Measurements from ENCODE around the gene FSTL4.

FSTL4 gene

GRCh38 chr5:133511653-133512235, 100.6 kb downstream of the FSTL4 start:
- DNase-seq = no peak

GRCh38 chr5:133510634-133511262, 101.6 kb downstream of the FSTL4 start:
- no peak for DNase-seq

DNA sequence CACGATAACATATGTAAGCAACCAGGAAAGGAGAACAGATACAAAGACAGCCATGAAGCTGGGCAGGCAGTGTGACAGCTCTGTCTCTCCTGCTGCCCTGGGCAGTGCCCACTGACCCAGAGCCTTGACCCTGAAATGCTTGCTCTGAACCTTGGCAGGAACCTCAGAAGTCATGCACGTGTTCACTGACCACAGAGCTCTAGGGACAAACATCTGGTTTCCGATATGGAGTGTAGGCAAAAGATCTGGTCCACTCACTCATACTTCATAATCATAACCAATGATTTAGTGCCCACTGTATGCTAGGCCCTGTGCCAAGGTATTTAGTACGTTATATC, 102.6 kb downstream of the FSTL4 start:
- DNase-seq = no peak

- DNase-seq = no peak
These were observed 103.2 kb downstream of the FSTL4 start for GRCh38 chr5:133508845-133509741.

DNA sequence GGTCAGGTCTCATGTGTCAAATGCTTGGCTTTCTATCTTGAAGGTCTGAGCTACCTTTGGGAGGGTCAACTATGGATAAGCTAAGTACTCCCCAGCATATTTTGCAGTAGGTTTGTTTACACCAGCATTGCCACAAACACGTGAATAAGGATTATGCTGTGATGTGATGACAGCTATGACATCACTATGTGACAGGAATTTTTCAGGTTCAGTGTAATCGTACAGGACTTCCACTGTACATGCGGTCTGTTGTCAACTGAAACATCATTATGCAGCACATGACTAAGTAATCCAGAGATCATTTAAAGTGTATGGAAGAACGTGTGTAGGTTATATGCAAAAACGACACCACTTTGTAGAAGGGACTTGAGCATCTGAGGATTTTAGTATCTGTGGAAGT, 104.0 kb downstream of the FSTL4 start:
- no peak for DNase-seq

- DNase-seq = no peak
These were observed 106.2 kb downstream of the FSTL4 start for GRCh38 chr5:133506181-133506580.

GRCh38 chr5:133503511-133503910, 108.8 kb downstream of the FSTL4 start:
- DNase-seq = no peak

GRCh38 chr5:133499895-133500294, 112.4 kb downstream of the FSTL4 start:
- DNase-seq = no peak

- no peak for DNase-seq
These were observed 114.6 kb downstream of the FSTL4 start for GRCh38 chr5:133497608-133498348.

DNA sequence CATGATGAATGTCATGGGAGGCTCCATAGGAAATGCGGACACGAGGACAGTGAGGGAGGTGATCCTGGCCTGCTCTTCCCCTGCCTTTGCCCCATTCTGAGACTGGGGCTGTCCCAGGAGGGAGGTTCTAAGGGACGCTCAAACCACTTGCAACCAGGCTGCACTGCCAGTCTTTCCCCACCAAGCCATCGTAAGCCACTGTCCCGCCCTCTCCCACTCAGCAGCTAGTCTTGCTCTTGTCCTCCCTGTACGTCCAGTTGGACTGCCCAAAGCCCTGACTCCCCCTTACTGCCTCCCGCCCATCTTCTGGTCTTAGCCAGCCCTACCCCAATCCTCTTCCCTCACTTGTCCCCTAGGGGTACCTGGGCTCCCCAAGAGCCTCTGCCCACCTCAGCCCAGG, 115.7 kb downstream of the FSTL4 start:
- no peak for DNase-seq

DNA sequence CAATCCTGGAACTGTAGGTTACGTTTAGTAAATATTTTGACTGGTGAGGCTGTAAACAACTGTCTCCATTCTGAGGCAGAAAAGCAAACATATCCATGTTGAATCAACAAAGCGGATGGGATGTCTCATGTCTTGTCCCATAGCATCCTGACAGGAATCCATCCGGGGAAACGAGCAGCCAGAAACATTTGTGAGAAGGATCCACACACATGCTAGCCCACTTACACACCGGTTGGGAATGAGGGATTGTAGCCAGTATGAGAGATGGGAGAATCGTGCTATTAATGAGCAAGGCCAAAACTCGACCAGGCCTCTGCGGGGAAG, 117.5 kb downstream of the FSTL4 start:
- DNase-seq = no peak

DNA sequence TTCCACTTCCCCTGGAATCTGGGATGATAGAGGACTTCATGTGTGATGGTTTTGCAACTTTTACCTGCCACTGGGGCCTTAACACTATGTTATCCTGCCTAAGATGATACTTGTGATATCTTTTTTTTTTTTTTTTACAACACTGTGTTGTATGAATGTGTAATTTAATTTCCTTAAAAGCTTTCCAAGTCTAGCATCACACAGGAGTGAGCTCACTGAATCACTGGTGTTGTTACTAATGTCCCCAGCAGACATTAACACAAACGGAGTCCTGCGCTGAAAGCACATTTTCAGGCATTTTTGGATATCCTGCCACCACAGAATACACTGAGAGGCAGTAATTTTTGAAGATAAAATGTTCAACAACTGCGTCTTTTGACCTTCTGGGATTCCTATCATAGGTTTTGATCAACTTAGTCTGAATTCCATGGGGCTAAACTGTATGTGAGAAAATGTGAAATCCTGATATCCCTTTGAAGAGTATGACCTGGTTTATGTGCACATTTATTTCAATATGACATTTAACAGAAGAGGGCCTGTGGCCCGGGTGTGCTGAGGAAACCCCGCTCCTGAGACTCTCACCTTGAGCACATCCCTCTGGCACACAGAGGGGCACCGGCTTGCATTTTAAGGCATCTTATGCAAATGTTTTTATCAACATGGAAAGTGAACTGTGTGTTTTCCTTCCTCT, 118.0 kb downstream of the FSTL4 start:
- DNase-seq = no peak

DNA sequence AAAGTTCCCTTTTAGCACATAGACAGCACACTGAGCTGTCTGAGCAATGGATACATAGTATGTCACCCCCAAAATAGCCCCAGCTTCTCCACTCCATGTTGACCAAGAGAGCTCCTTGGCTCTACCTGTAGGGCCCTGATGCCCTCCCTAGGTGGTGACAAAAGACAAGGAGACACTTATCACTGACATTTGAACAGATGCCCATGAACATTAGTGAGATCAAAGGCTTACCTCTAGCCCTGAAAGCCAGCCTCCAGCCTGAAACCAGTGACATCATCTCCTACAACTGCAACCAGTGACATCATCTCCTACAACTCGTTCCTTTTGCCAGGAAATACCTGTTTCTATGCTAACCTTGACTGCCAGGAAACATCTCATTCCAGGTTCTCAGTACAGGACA, 122.7 kb downstream of the FSTL4 start:
- no peak for DNase-seq

GRCh38 chr5:133487093-133487492, 125.2 kb downstream of the FSTL4 start:
- DNase-seq = no peak

DNA sequence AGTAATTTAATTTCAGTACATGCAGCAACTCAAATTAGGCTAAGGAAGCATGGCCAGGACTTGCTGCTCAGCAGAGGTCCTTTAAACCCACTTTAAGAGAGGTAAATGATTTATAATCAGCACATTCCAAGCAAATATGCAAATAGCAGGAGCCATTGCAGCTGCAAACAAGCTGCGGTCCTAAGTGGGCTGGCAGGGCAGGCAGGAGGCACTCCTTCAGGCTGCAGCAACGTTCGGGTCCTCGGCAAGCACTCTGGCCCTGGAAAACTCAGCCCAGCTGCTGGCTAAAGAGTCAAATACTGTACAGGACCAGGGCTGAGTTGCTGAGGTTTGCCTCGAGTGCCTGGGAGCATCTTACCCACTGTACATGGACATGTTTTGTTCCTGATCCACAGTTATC, 126.9 kb downstream of the FSTL4 start:
- no peak for DNase-seq

GRCh38 chr5:133483406-133484090, 128.8 kb downstream of the FSTL4 start:
- no peak for DNase-seq

- DNase-seq = no peak
These were observed 130.3 kb downstream of the FSTL4 start for GRCh38 chr5:133482028-133482427.

- DNase-seq = no peak
These were observed 131.5 kb downstream of the FSTL4 start for GRCh38 chr5:133480866-133481265.

GRCh38 chr5:133480366-133480765, 132.0 kb downstream of the FSTL4 start:
- no peak for DNase-seq

- no peak for DNase-seq
These were observed 133.9 kb downstream of the FSTL4 start for GRCh38 chr5:133478199-133478985.

DNA sequence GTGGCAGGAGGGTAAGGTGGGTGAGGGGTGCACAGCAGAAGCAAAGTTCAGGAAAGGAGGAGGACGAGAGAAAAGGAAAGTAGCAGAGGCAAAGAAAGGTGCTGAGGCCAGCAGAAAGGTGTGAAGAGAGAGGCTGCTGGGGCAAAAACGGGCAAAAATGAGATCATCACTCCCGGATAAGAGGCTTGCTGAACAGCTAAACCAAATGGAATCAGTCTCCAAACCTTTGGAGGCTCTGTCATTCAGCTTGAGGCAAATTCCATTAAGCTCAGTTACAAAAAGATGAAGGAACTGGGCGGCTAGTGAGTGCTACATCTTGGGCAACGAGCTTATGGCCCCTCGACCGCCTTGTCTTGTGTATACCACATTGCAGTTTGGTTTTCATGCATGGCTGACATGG, 136.4 kb downstream of the FSTL4 start:
- DNase-seq = no peak
